Esophagus muscularis mucosa (tissue), 4 donors: ENCODE results near the gene GMPPB. TPM values are rescaled to one million over a fixed set of nuclear protein-coding genes. Genes with fewer than 3 reads are reported as not detected.

Source experiments
- DNase-seq: peaks from one replicate; pipeline ENCODE4 v3.0.0-alpha.2; 2017; ENCODE audit errors: extremely low spot score
- H3K27ac ChIP-seq, 4 donors: fragments of 200-600 bp; sonication (generic); replicated peaks in 1 of 4; 1 replicate in 3 of 4; 2 replicates in 1 of 4; pipeline ENCODE4 v1.5.1; 2016 to 2019; ENCODE audit warnings: mild to moderate bottlenecking in 1 of 4
- H3K27me3 ChIP-seq, 4 donors: fragments of 200-600 bp; sonication (generic); one replicate each; pipeline versions ENCODE4 v1.5.1 to v1.6.0; 2016 to 2019
- H3K36me3 ChIP-seq, 4 donors: fragments of 200-600 bp; sonication (generic); one replicate each; pipeline ENCODE4 v1.5.1; 2016 to 2019
- H3K4me1 ChIP-seq, 4 donors: fragments of 200-600 bp; sonication (generic); one replicate each; pipeline ENCODE4 v1.5.1; 2016 to 2019
- H3K4me3 ChIP-seq, 4 donors: fragments of 200-600 bp; sonication (generic); 1 replicate in 2 of 4; 2 replicates in 2 of 4; pipeline ENCODE4 v1.5.1; 2016 to 2019; ENCODE audit warnings: mild to moderate bottlenecking in 4 of 4, moderate library complexity in 1 of 4
- H3K9me3 ChIP-seq, 4 donors: fragments of 200-600 bp; sonication (generic); 1 replicate in 3 of 4; 2 replicates in 1 of 4; pipeline ENCODE4 v1.5.1; 2016 to 2019
- EP300 ChIP-seq: sonication (generic); formaldehyde crosslinking; IDR thresholded peaks from one replicate; pipeline ENCODE4 v1.6.1; 2017; ENCODE audit warnings: antibody characterized with exemption
- POLR2A ChIP-seq: fragments of 450-650 bp; IDR thresholded peaks from one replicate; pipeline ENCODE4 v1.6.1; 2017; ENCODE audit warnings: antibody characterized with exemption, moderate library complexity, mild to moderate bottlenecking, low read depth
- POLR2AphosphoS5 ChIP-seq, 2 donors: sonication (generic); formaldehyde crosslinking; IDR thresholded peaks; one replicate each; pipeline ENCODE4 v1.6.1; 2017; ENCODE audit warnings: antibody characterized with exemption in 2 of 2
- WGBS: methylation state at CpG from one replicate; pipeline ENCODE4 v1.1.5; 2018; 5-methylcytosine and 5-hydroxymethylcytosine counted together
- intact Hi-C: fragments of 100-400 bp; cut with DNase I; formaldehyde crosslinking; loops from one replicate; pipeline ENCODE4 v1.15.1; 2023
- total RNA-seq, 4 donors: library from RNA; depleted of rRNA; stranded (reverse); fragments of >200 nt; gene quantifications; one replicate each; pipeline versions ENCODE4 v1.1.0 to v1.2.1, GENCODE V29; 2016
- TF ChIP-seq, protein P1 (sequence below), 3 experiments: fragments of 200-600 bp in 2 of 3; fragments of 450-650 bp in 1 of 3; sonication (generic) in 2 of 3; IDR thresholded peaks; one replicate each; pipeline ENCODE4 v1.5.1; 2017 to 2019; ENCODE audit warnings: antibody characterized with exemption in 3 of 3, mild to moderate bottlenecking in 2 of 3, moderate library complexity in 1 of 3

Gene GMPPB
- total RNA-seq, 4 donors from 2014 or later, result 12.0 to 18.9 (median 17.6) TPM

DNA sequence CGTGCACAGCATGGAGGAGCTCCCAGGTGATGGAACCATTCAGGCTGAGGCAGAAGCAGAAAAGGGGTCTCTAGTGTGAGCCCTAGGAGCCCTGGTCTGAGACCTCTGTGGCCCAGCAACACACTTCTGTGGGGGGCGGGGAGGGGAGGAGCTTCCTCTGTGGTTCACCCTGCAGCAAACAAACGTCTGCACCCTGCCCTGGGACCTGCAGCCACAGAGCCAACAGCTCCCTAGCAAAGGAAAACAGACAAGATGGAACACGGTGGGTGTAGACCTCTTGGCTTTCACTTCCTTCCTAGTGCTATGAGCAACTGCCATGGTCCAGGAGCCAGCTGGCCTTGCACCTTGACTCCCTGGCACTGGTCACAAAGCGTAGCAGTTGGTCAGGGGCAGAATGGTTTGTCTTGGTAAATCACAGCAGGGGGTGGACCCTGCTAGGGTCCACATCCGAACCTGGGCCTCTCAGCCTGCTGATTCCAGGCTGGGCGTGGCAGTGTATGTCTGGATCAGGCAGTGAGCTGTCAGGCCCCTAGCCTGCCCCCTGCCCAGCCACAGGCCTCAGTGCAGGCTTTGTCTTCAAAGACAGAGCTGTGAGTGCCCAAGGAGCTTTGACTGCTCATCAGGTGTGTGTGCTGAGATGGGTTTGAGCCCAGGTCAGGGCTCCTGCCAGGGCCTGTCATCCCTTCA is 11.0 kb downstream of the GMPPB start:
- intact Hi-C loops, result no loop called here
- Histone ChIP-seq H3K27ac (no peak overlapping the region), H3K4me1 (no peaks in the 10 kb centered on the region), H3K4me3 (no peak overlapping the region), H3K27me3 (no peaks in the 10 kb centered on the region), H3K36me3 (peaks cover 6 to 80% (median 49%) of the 10 kb centered on the region in 4 donors), H3K9me3 (no peaks in the 10 kb centered on the region)
- WGBS, result 54% methylated on average over 5 of the region's 7 CpGs
- TF ChIP-seq POLR2AphosphoS5 (IDR thresholded peaks at IDR 0.05) (no peak), EP300 (no peak), POLR2A (no peak)
- TF ChIP-seq, protein P1, sequence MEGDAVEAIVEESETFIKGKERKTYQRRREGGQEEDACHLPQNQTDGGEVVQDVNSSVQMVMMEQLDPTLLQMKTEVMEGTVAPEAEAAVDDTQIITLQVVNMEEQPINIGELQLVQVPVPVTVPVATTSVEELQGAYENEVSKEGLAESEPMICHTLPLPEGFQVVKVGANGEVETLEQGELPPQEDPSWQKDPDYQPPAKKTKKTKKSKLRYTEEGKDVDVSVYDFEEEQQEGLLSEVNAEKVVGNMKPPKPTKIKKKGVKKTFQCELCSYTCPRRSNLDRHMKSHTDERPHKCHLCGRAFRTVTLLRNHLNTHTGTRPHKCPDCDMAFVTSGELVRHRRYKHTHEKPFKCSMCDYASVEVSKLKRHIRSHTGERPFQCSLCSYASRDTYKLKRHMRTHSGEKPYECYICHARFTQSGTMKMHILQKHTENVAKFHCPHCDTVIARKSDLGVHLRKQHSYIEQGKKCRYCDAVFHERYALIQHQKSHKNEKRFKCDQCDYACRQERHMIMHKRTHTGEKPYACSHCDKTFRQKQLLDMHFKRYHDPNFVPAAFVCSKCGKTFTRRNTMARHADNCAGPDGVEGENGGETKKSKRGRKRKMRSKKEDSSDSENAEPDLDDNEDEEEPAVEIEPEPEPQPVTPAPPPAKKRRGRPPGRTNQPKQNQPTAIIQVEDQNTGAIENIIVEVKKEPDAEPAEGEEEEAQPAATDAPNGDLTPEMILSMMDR (IDR thresholded peaks at IDR 0.05), result no peak
- no peak for DNase-seq

DNA sequence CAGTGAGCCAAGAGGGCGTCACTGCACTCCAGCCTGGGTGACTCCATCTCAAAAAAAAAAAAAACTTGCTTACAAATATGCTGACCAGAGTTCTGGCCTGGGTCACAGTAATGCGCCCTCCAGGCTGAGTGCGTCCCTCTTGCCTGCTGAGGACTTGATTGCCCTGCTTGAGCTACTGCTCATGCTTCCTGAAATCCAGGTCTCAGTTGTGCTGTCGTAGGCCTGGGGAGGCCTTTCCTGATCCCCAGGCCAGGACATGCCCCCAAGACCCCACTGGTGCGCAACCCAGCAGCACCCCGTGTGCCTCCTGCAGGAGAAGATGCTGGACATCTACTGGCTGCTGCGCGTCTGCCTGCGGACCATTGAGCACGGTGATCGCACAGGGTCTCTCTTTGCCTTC is 11.6 kb downstream of the GMPPB start:
- H3K4me1 ChIP-seq, result no peaks in the 10 kb centered on the region
- no peak for DNase-seq
- no peak overlapping the region for H3K4me3 ChIP-seq
- TF ChIP-seq POLR2A (no peak), POLR2AphosphoS5 (IDR thresholded peaks at IDR 0.05) (no peak), EP300 (no peak)
- TF ChIP-seq, protein P1 (IDR thresholded peaks at IDR 0.05), result no peak
- WGBS, result 98% methylated on average over 11 of the region's 11 CpGs
- peaks cover 6 to 84% (median 48%) of the 10 kb centered on the region in 4 donors for H3K36me3 ChIP-seq
- no peaks in the 10 kb centered on the region for H3K27me3 ChIP-seq
- H3K27ac ChIP-seq, result no peak overlapping the region
- no peaks in the 10 kb centered on the region for H3K9me3 ChIP-seq
- intact Hi-C loops, result no loop called here

DNA sequence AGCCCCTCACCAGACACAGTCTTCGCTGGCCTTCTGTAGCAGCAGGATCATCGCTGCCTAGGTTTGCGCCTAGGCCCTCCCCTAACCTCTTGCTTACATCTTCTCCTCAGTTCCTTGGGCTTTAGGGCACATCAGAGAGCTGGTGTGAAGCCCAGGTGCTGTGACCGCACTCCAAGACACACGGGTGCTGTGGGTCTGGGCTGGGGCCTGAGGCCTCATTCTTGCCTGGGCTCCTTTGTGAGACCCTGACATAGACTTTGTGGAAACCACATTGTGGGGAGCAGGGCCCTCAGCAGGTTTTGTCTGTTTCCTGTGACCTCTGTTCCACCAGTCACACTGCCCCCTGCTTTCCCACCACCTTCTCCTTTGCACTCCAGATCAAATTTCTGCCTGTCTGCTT is 12.3 kb downstream of the GMPPB start:
- intact Hi-C loops, result no loop called here
- Histone ChIP-seq H3K9me3 (no peaks in the 10 kb centered on the region), H3K36me3 (peaks cover 6 to 84% (median 48%) of the 10 kb centered on the region in 4 donors), H3K27ac (no peak overlapping the region), H3K4me3 (no peak overlapping the region), H3K27me3 (no peaks in the 10 kb centered on the region), H3K4me1 (no peaks in the 10 kb centered on the region)
- DNase-seq, result no peak
- WGBS, result 87% methylated on average over 5 of the region's 5 CpGs
- TF ChIP-seq, protein P1 (IDR thresholded peaks at IDR 0.05), result no peak
- no peak for TF ChIP-seq EP300
- TF ChIP-seq POLR2AphosphoS5 (IDR thresholded peaks at IDR 0.05), result no peak
- no peak for TF ChIP-seq POLR2A

DNA sequence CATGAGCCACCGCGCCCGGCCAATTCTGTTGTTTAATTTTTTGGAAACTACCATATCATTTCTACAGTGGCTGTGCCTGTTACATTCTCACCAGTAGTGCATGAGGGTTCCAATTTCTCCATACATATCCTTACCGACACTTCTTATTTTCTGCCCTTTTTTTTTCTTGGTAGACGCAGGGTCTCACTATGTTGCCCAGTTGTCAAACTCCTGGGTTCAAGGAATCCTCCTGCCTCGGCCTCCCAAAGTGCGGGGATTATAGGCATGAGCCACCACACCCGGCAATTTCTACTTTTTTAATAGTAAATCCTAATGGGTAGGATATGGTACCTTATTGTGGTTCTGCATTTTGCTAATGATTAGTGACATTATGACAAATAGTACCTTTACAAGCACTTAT is 13.9 kb downstream of the GMPPB start:
- H3K4me1 ChIP-seq, result no peaks in the 10 kb centered on the region
- peaks cover 0 to 84% (median 49%) of the 10 kb centered on the region in 4 donors for H3K36me3 ChIP-seq
- intact Hi-C loops, result no loop called here
- H3K27ac ChIP-seq, result no peak overlapping the region
- H3K9me3 ChIP-seq, result no peaks in the 10 kb centered on the region
- 99% methylated on average over 8 of the region's 8 CpGs for WGBS
- DNase-seq, result no peak
- TF ChIP-seq EP300, result no peak
- no peak for TF ChIP-seq POLR2AphosphoS5 (IDR thresholded peaks at IDR 0.05)
- TF ChIP-seq POLR2A, result no peak
- TF ChIP-seq, protein P1 (IDR thresholded peaks at IDR 0.05), result no peak
- no peak overlapping the region for H3K4me3 ChIP-seq
- H3K27me3 ChIP-seq, result no peaks in the 10 kb centered on the region

DNA sequence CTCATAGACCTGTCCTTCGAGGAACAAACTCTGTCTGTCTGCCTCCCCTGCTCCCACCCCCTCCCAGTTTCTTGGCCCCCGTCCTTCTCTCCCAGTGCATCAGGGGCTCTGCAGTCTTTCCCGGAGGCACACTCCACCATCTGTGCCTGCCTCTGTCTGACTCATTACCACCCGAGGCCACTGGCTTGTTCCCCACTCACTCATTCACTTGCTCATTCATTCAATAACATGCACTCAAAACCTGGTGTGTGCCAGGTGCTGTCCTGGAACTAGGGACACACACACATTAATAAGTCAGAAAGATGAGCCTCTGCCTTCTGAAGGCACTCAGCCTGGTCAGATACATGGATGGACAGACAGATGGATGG is 16.7 kb downstream of the GMPPB start:
- no peak overlapping the region for H3K27ac ChIP-seq
- no peak overlapping the region for H3K4me3 ChIP-seq
- TF ChIP-seq POLR2A, result no peak
- TF ChIP-seq, protein P1 (IDR thresholded peaks at IDR 0.05), result no peak
- no peak for TF ChIP-seq EP300
- no peak for TF ChIP-seq POLR2AphosphoS5 (IDR thresholded peaks at IDR 0.05)
- no peaks in the 10 kb centered on the region for H3K9me3 ChIP-seq
- H3K36me3 ChIP-seq, result peaks cover 7 to 82% (median 51%) of the 10 kb centered on the region in 4 donors
- H3K27me3 ChIP-seq, result no peaks in the 10 kb centered on the region
- 54% methylated on average over 4 of the region's 4 CpGs for WGBS
- H3K4me1 ChIP-seq, result peaks cover 0 to 4% (median 0%) of the 10 kb centered on the region in 4 donors
- DNase-seq, result no peak
- intact Hi-C loops, result no loop called here
